Peyer's patch (tissue), 4 donors: ENCODE results near the gene NPB. TPM values are rescaled to one million over a fixed set of nuclear protein-coding genes. Genes with fewer than 3 reads are reported as not detected.

Experiments used
- DNase-seq, 3 donors: peaks; one replicate each; pipeline ENCODE4 v3.0.0-alpha.2; 2017 to 2019
- H3K27ac ChIP-seq, 4 donors: fragments of 200-600 bp; sonication (generic); one replicate each; pipeline ENCODE4 v1.5.1; 2016 to 2019
- H3K27me3 ChIP-seq, 2 donors: fragments of 200-600 bp; sonication (generic); one replicate each; pipeline ENCODE4 v1.5.1; 2019
- H3K36me3 ChIP-seq, 3 donors: fragments of 200-600 bp; sonication (generic); one replicate each; pipeline ENCODE4 v1.5.1; 2016 to 2019
- H3K4me1 ChIP-seq, 4 donors: fragments of 200-600 bp; sonication (generic); one replicate each; pipeline ENCODE4 v1.5.1; 2016 to 2019
- H3K4me3 ChIP-seq, 4 donors: fragments of 200-600 bp; sonication (generic); 1 replicate in 3 of 4; 2 replicates in 1 of 4; pipeline ENCODE4 v1.5.1; 2016 to 2019; ENCODE audit warnings: mild to moderate bottlenecking in 1 of 4
- H3K9me3 ChIP-seq, 4 donors: fragments of 200-600 bp; sonication (generic); one replicate each; pipeline ENCODE4 v1.5.1; 2016 to 2019; ENCODE audit warnings: mild to moderate bottlenecking in 1 of 4
- POLR2A ChIP-seq, 2 donors: fragments of 450-650 bp; IDR thresholded peaks; one replicate each; pipeline ENCODE4 v1.5.1; 2017; ENCODE audit warnings: antibody characterized with exemption in 2 of 2, mild to moderate bottlenecking in 2 of 2, moderate library complexity in 2 of 2
- total RNA-seq, 4 donors: library from RNA; depleted of rRNA; stranded (reverse); fragments of >200 nt; gene quantifications; one replicate each; pipeline ENCODE4 v1.1.0, GENCODE V29; 2016
- TF ChIP-seq, protein P1 (sequence below), 6 experiments: fragments of 450-650 bp in 4 of 6; fragments of 200-600 bp in 2 of 6; sonication (generic) in 1 of 6; IDR thresholded peaks; one replicate each; pipeline ENCODE4 v1.5.1; 2017 to 2019; ENCODE audit warnings: antibody characterized with exemption in 6 of 6, mild to moderate bottlenecking in 3 of 6, moderate library complexity in 1 of 6

NPB gene
- total RNA-seq, 4 donors from 2014 or later, result 0.76 to 1.6 TPM; not detected in 2

GRCh38 chr17:81940538-81941483 lies 38.8 kb downstream of the NPB start:
- Histone ChIP-seq H3K4me1 (peaks cover 0 to 18% (median 5%) of the 10 kb centered on the region in 4 donors), H3K4me3 (no peak overlapping the region), H3K27ac (no peak overlapping the region), H3K36me3 (no peaks in the 10 kb centered on the region), H3K9me3 (no peaks in the 10 kb centered on the region), H3K27me3 (no peaks in the 10 kb centered on the region)
- DNase-seq, result no peak
- TF ChIP-seq, protein P1, sequence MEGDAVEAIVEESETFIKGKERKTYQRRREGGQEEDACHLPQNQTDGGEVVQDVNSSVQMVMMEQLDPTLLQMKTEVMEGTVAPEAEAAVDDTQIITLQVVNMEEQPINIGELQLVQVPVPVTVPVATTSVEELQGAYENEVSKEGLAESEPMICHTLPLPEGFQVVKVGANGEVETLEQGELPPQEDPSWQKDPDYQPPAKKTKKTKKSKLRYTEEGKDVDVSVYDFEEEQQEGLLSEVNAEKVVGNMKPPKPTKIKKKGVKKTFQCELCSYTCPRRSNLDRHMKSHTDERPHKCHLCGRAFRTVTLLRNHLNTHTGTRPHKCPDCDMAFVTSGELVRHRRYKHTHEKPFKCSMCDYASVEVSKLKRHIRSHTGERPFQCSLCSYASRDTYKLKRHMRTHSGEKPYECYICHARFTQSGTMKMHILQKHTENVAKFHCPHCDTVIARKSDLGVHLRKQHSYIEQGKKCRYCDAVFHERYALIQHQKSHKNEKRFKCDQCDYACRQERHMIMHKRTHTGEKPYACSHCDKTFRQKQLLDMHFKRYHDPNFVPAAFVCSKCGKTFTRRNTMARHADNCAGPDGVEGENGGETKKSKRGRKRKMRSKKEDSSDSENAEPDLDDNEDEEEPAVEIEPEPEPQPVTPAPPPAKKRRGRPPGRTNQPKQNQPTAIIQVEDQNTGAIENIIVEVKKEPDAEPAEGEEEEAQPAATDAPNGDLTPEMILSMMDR (IDR thresholded peaks at IDR 0.05), result no peak
- TF ChIP-seq POLR2A (IDR thresholded peaks at IDR 0.05), result no peak

- TF ChIP-seq, protein P1 (IDR thresholded peaks at IDR 0.05), result no peak
- TF ChIP-seq POLR2A (IDR thresholded peaks at IDR 0.05), result no peak
- Histone ChIP-seq H3K36me3 (no peaks in the 10 kb centered on the region), H3K4me1 (peaks cover 0 to 15% (median 3%) of the 10 kb centered on the region in 4 donors), H3K4me3 (no peak overlapping the region), H3K9me3 (no peaks in the 10 kb centered on the region), H3K27me3 (no peaks in the 10 kb centered on the region), H3K27ac (no peak overlapping the region)
- no peak for DNase-seq
Measured at GRCh38 chr17:81941484-81942166, 39.6 kb downstream of the NPB start.

- DNase-seq, result no peak
- no peak for TF ChIP-seq POLR2A (IDR thresholded peaks at IDR 0.05)
- no peaks in the 10 kb centered on the region for H3K9me3 ChIP-seq
- H3K27ac ChIP-seq, result no peak overlapping the region
- peaks cover 0 to 12% (median 0%) of the 10 kb centered on the region in 4 donors for H3K4me1 ChIP-seq
- no peak overlapping the region for H3K4me3 ChIP-seq
- no peaks in the 10 kb centered on the region for H3K36me3 ChIP-seq
- H3K27me3 ChIP-seq, result no peaks in the 10 kb centered on the region
Measured at GRCh38 chr17:81942167-81942553, 40.1 kb downstream of the NPB start.

- H3K36me3 ChIP-seq, result no peaks in the 10 kb centered on the region
- no peak for TF ChIP-seq POLR2A (IDR thresholded peaks at IDR 0.05)
- TF ChIP-seq, protein P1 (IDR thresholded peaks at IDR 0.05), result no peak
- no peaks in the 10 kb centered on the region for H3K27me3 ChIP-seq
- H3K4me1 ChIP-seq, result peaks cover 0 to 5% (median 0%) of the 10 kb centered on the region in 4 donors
- no peak overlapping the region for H3K4me3 ChIP-seq
- no peak for DNase-seq
- no peak overlapping the region for H3K27ac ChIP-seq
- H3K9me3 ChIP-seq, result no peaks in the 10 kb centered on the region
Measured at GRCh38 chr17:81944858-81945257, 42.8 kb downstream of the NPB start.

- no peak for DNase-seq
- Histone ChIP-seq H3K27me3 (no peaks in the 10 kb centered on the region), H3K36me3 (no peaks in the 10 kb centered on the region), H3K4me1 (no peaks in the 10 kb centered on the region), H3K9me3 (no peaks in the 10 kb centered on the region), H3K4me3 (no peak within 1 kb of the TSS), H3K27ac (no peak within 1 kb of the TSS)
- TF ChIP-seq, protein P1 (IDR thresholded peaks at IDR 0.05), result no peak
- no peak for TF ChIP-seq POLR2A (IDR thresholded peaks at IDR 0.05)
Measured at GRCh38 chr17:81947189-81947588, 45.2 kb downstream of the NPB start, which contains the start of gene MYADML2. Gene MYADML2, minus strand, starts transcription at chr17:81947233. Its CDS starts 5,492 bp downstream, at chr17:81941741.
